ENCODE measurements around the gene GLIPR1L2.

The GLIPR1L2 gene

DNA sequence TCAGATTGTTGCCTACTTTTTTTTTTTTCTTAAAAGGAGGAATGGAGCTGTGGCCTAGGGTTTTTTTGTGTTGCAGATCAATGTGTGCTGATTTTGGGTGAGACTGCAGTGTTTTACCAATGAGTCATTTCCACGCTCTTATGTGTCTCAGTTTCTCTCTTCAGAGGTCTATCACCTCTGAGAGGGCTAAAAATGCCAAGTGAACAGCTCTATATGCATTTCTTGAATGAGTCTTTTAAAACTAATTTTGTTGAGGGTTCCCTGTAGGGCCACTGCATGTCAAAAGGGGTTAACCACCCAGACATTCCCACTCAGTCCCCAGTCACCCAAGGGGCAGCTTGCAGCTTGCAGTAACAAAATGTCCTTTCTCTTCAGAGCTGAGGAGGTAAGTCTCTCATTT lies 24.3 kb upstream of the GLIPR1L2 start:
- TF ChIP-seq, protein P1, sequence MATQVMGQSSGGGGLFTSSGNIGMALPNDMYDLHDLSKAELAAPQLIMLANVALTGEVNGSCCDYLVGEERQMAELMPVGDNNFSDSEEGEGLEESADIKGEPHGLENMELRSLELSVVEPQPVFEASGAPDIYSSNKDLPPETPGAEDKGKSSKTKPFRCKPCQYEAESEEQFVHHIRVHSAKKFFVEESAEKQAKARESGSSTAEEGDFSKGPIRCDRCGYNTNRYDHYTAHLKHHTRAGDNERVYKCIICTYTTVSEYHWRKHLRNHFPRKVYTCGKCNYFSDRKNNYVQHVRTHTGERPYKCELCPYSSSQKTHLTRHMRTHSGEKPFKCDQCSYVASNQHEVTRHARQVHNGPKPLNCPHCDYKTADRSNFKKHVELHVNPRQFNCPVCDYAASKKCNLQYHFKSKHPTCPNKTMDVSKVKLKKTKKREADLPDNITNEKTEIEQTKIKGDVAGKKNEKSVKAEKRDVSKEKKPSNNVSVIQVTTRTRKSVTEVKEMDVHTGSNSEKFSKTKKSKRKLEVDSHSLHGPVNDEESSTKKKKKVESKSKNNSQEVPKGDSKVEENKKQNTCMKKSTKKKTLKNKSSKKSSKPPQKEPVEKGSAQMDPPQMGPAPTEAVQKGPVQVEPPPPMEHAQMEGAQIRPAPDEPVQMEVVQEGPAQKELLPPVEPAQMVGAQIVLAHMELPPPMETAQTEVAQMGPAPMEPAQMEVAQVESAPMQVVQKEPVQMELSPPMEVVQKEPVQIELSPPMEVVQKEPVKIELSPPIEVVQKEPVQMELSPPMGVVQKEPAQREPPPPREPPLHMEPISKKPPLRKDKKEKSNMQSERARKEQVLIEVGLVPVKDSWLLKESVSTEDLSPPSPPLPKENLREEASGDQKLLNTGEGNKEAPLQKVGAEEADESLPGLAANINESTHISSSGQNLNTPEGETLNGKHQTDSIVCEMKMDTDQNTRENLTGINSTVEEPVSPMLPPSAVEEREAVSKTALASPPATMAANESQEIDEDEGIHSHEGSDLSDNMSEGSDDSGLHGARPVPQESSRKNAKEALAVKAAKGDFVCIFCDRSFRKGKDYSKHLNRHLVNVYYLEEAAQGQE (IDR thresholded peaks at IDR 0.05; ENCODE audit: insufficient read depth in 1 of 2, low read depth in 2 of 2, low read length in 2 of 2), result no peak
- TF ChIP-seq POLR2AphosphoS5 (IDR thresholded peaks at IDR 0.05; ENCODE audit: low read depth, low read length) (no peak), SIN3A (IDR thresholded peaks at IDR 0.05; ENCODE audit: borderline replicate concordance, insufficient read depth, low read length) (no peak), FOXP2 (optimal IDR thresholded peaks at IDR 0.05; ENCODE audit: borderline replicate concordance, extremely low read depth, extremely low read length, insufficient read depth) (no peak), TAF1 (IDR thresholded peaks at IDR 0.05; ENCODE audit: borderline replicate concordance, insufficient read depth, low read length) (no peak)

DNA sequence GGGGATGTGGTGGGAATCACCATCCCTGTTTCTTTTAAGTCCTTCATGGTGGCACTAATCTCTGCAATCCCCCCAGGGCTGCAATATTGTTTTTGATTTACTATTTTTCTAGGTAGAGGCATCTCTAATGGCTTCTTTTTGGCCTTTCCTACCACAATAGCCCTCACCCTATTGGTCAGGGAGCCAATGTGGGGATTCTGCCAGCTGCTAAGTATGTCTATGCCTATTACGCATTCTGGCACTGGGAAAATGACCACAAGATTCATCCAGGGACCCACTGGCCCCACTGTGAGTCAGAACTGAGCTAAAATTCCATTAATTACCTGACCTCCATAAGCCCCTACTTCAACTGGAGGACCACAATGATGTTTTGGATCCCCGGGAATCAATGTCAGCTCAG lies 15.9 kb upstream of the GLIPR1L2 start:
- no peak for TF ChIP-seq POLR2AphosphoS5 (IDR thresholded peaks at IDR 0.05; ENCODE audit: low read depth, low read length)
- TF ChIP-seq, protein P1 (IDR thresholded peaks at IDR 0.05; ENCODE audit: insufficient read depth in 1 of 2, low read depth in 2 of 2, low read length in 2 of 2), result no peak
- no peak for TF ChIP-seq TAF1 (IDR thresholded peaks at IDR 0.05; ENCODE audit: borderline replicate concordance, insufficient read depth, low read length)
- TF ChIP-seq SIN3A (IDR thresholded peaks at IDR 0.05; ENCODE audit: borderline replicate concordance, insufficient read depth, low read length), result no peak
- no peak for TF ChIP-seq FOXP2 (optimal IDR thresholded peaks at IDR 0.05; ENCODE audit: borderline replicate concordance, extremely low read depth, extremely low read length, insufficient read depth)

DNA sequence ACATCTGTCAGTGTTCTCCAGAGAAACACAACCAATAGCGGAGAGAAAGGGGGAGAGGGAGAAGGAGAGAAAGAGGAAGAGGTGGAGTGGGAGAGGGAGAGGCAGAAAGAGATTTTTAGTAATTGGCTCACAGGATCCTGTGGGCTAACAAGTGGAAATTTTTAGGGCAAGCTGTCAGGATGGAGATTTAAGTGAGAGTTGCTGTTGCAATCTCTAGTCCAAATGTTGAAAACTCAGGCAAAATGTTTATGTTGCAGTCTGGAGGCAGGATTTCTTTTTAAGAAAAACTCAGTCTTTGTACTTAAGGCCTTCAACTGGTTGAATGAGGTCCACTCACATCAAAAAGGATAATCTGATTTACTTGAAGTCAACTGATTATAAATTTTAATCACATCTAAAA lies 12.5 kb upstream of the GLIPR1L2 start:
- TF ChIP-seq TAF1 (IDR thresholded peaks at IDR 0.05; ENCODE audit: borderline replicate concordance, insufficient read depth, low read length), result no peak
- no peak for TF ChIP-seq POLR2AphosphoS5 (IDR thresholded peaks at IDR 0.05; ENCODE audit: low read depth, low read length)
- no peak for TF ChIP-seq SIN3A (IDR thresholded peaks at IDR 0.05; ENCODE audit: borderline replicate concordance, insufficient read depth, low read length)
- TF ChIP-seq, protein P1 (IDR thresholded peaks at IDR 0.05; ENCODE audit: insufficient read depth in 1 of 2, low read depth in 2 of 2, low read length in 2 of 2), result no peak
- no peak for TF ChIP-seq FOXP2 (optimal IDR thresholded peaks at IDR 0.05; ENCODE audit: borderline replicate concordance, extremely low read depth, extremely low read length, insufficient read depth)

GRCh38 chr12:75389061-75389460 lies 1.8 kb upstream of the GLIPR1L2 start:
- TF ChIP-seq POLR2AphosphoS5 (IDR thresholded peaks at IDR 0.05; ENCODE audit: low read depth, low read length) (no peak), TAF1 (IDR thresholded peaks at IDR 0.05; ENCODE audit: borderline replicate concordance, insufficient read depth, low read length) (no peak)
- TF ChIP-seq, protein P1 (IDR thresholded peaks at IDR 0.05; ENCODE audit: insufficient read depth in 1 of 2, low read depth in 2 of 2, low read length in 2 of 2), result no peak

DNA sequence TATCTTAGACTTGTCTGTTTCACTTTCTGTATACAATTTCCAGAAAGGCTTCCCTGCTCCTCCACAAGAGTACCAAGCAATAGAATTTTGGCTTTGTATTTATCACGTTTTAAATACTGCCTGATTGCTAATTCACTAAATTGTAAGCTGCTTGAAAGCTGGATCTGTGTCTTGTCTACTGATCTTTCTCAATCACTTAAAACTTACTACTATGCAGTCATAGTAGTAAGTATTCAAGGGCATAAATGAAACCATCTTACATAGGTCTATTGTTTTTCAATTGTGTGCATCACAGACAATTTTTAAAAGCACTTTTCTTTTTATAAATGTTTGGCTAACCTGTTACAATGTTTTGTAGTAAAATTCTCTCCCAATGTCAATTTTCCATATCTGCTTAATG lies 1.2 kb upstream of the GLIPR1L2 start:
- TF ChIP-seq, protein P1 (IDR thresholded peaks at IDR 0.05; ENCODE audit: insufficient read depth in 1 of 2, low read depth in 2 of 2, low read length in 2 of 2), result no peak
- no peak for TF ChIP-seq POLR2AphosphoS5 (IDR thresholded peaks at IDR 0.05; ENCODE audit: low read depth, low read length)
- TF ChIP-seq TAF1 (IDR thresholded peaks at IDR 0.05; ENCODE audit: borderline replicate concordance, insufficient read depth, low read length), result no peak
- TF ChIP-seq FOXP2 (optimal IDR thresholded peaks at IDR 0.05; ENCODE audit: borderline replicate concordance, extremely low read depth, extremely low read length, insufficient read depth), result no peak
- no peak for TF ChIP-seq SIN3A (IDR thresholded peaks at IDR 0.05; ENCODE audit: borderline replicate concordance, insufficient read depth, low read length)
